Sciatic nerve (tissue), 2 donors: Measurements from ENCODE around the gene PDCD2L. TPM values are rescaled to one million over a fixed set of nuclear protein-coding genes. Genes with fewer than 3 reads are reported as not detected.
A peak's percentile ranks its signal among the peaks of the same experiment; 100 is the strongest.
"Not testable (repeated sequence)": the region's sequence is repeated elsewhere in the genome, so short reads cannot be mapped to it uniquely, and the experiment has no call there.

Experiments
- ATAC-seq: fragments of 200-7000 bp; cut with Tn5 transposase; one replicate; pipeline ENCODE4 v1.9.1; 2020; ENCODE audit warnings: mild to moderate bottlenecking, moderate library complexity
- DNase-seq: peaks from one replicate; pipeline ENCODE4 v3.0.0-alpha.2; 2020; ENCODE audit warnings: low spot score
- intact Hi-C: fragments of 100-400 bp; cut with DNase I; formaldehyde crosslinking; loops from one replicate; pipeline ENCODE4 v1.14.2; 2022
- total RNA-seq: library from RNA; stranded (reverse); fragmentation: NEBNext Ultra II Directional; extraction: Animal tissue kit (Norgen Biotek cat#: 25700); gene quantifications from one replicate; pipeline ENCODE4 v1.2.1, GENCODE V29; 2021
- donor health status: DM: no; HTN: no; CAD: no.
- donor health status: DM: no; HTN: no; CAD: no.

PDCD2L gene
- total RNA-seq, 1 donor from 2014 or later: 11.6 TPM

GRCh38 chr19:34455783-34456480, 51.7 kb downstream of the PDCD2L start:
- ATAC-seq, intact Hi-C loops, DNase-seq: not testable (repeated sequence)

- no peak for DNase-seq
- intact Hi-C loops: no loop called here
- ATAC-seq: no peak
Observed at GRCh38 chr19:34457446-34457845, 53.2 kb downstream of the PDCD2L start.

GRCh38 chr19:34458677-34459076, 54.5 kb downstream of the PDCD2L start:
- intact Hi-C loops: no loop called here
- ATAC-seq (no peak), DNase-seq (no peak)

- ATAC-seq (no peak), DNase-seq (no peak)
- intact Hi-C loops: no loop called here
Observed at GRCh38 chr19:34459614-34460013, 55.4 kb downstream of the PDCD2L start.

GRCh38 chr19:34461375-34462100, 57.3 kb downstream of the PDCD2L start:
- intact Hi-C loops: no loop called here
- ATAC-seq (no peak), DNase-seq (no peak)

- DNase-seq, intact Hi-C loops, ATAC-seq: not testable (repeated sequence)
Observed at GRCh38 chr19:34464785-34465184, 60.6 kb downstream of the PDCD2L start.

- no peak for ATAC-seq
- DNase-seq: no peak
- intact Hi-C loops: no loop called here
Observed at GRCh38 chr19:34468409-34468808, 64.2 kb downstream of the PDCD2L start.

GRCh38 chr19:34469026-34469425, 64.8 kb downstream of the PDCD2L start:
- DNase-seq, intact Hi-C loops, ATAC-seq: not testable (repeated sequence)

- intact Hi-C loops: no loop called here
- DNase-seq (no peak), ATAC-seq (no peak)
Observed at GRCh38 chr19:34471906-34472700, 67.9 kb downstream of the PDCD2L start.

- intact Hi-C loops: no loop called here
- ATAC-seq (no peak), DNase-seq (no peak)
Observed at GRCh38 chr19:34474233-34474989, 70.2 kb downstream of the PDCD2L start.

- intact Hi-C loops: no loop called here
- ATAC-seq (peak; percentile 36), DNase-seq (no peak)
Observed at GRCh38 chr19:34475026-34475974, 71.1 kb downstream of the PDCD2L start.

Other genes starting within 250 kb of the PDCD2L start
- gene LSM14A, start 231.9 kb upstream of the PDCD2L start, total RNA-seq: 109 TPM
- 59.9 TPM for gene GARRE1, start 149.8 kb upstream of the PDCD2L start, total RNA-seq
- 152 TPM for gene GPI, start 39.2 kb upstream of the PDCD2L start, total RNA-seq
- gene UBA2, start 24.0 kb downstream of the PDCD2L start, total RNA-seq: 84.0 TPM
- gene WTIP, start 77.4 kb downstream of the PDCD2L start, total RNA-seq: 50.1 TPM